ENCODE measurements around the gene MBD5.

Gene MBD5

GRCh38 chr2:148022882-148023281 is 2.0 kb downstream of the MBD5 start:
- no peak for DNase-seq (ENCODE audit: low read depth in 1 of 2, low spot score in 1 of 2)

- no peak for DNase-seq (ENCODE audit: low read depth in 1 of 2, low spot score in 1 of 2)
Observed at GRCh38 chr2:148023861-148024260, 3.0 kb downstream of the MBD5 start.

GRCh38 chr2:148026573-148026972 is 5.7 kb downstream of the MBD5 start:
- DNase-seq (ENCODE audit: low read depth in 1 of 2, low spot score in 1 of 2), result no peak

- no peak for DNase-seq (ENCODE audit: low read depth in 1 of 2, low spot score in 1 of 2)
Observed at GRCh38 chr2:148027822-148028221, 6.9 kb downstream of the MBD5 start.

- no peak for DNase-seq (ENCODE audit: low read depth in 1 of 2, low spot score in 1 of 2)
Observed at GRCh38 chr2:148028781-148029180, 7.9 kb downstream of the MBD5 start.

GRCh38 chr2:148031152-148031551 is 10.3 kb downstream of the MBD5 start:
- DNase-seq (ENCODE audit: low read depth in 1 of 2, low spot score in 1 of 2), result no peak

GRCh38 chr2:148032215-148032614 is 11.3 kb downstream of the MBD5 start:
- no peak for DNase-seq (ENCODE audit: low read depth in 1 of 2, low spot score in 1 of 2)

- DNase-seq (ENCODE audit: low read depth in 1 of 2, low spot score in 1 of 2), result no peak
Observed at GRCh38 chr2:148039783-148040182, 18.9 kb downstream of the MBD5 start.

- DNase-seq (ENCODE audit: low read depth in 1 of 2, low spot score in 1 of 2), result no peak
Observed at GRCh38 chr2:148042219-148042618, 21.3 kb downstream of the MBD5 start.

GRCh38 chr2:148044322-148044721 is 23.4 kb downstream of the MBD5 start:
- no peak for DNase-seq (ENCODE audit: low read depth in 1 of 2, low spot score in 1 of 2)

GRCh38 chr2:148046802-148047201 is 25.9 kb downstream of the MBD5 start:
- DNase-seq (ENCODE audit: low read depth in 1 of 2, low spot score in 1 of 2), result no peak

GRCh38 chr2:148048475-148049221 is 27.8 kb downstream of the MBD5 start:
- no peak for DNase-seq (ENCODE audit: low read depth in 1 of 2, low spot score in 1 of 2)

GRCh38 chr2:148049284-148049683 is 28.4 kb downstream of the MBD5 start:
- DNase-seq (ENCODE audit: low read depth in 1 of 2, low spot score in 1 of 2), result no peak

GRCh38 chr2:148052687-148053086 is 31.8 kb downstream of the MBD5 start:
- DNase-seq (ENCODE audit: low read depth in 1 of 2, low spot score in 1 of 2), result no peak

- DNase-seq (ENCODE audit: low read depth in 1 of 2, low spot score in 1 of 2), result no peak
Observed at GRCh38 chr2:148058641-148059040, 37.8 kb downstream of the MBD5 start.

- DNase-seq (ENCODE audit: low read depth in 1 of 2, low spot score in 1 of 2), result no peak
Observed at GRCh38 chr2:148063633-148064032, 42.7 kb downstream of the MBD5 start.

- DNase-seq (ENCODE audit: low read depth in 1 of 2, low spot score in 1 of 2), result no peak
Observed at GRCh38 chr2:148065936-148066335, 45.0 kb downstream of the MBD5 start.

- no peak for DNase-seq (ENCODE audit: low read depth in 1 of 2, low spot score in 1 of 2)
Observed at GRCh38 chr2:148067801-148068200, 46.9 kb downstream of the MBD5 start.

- DNase-seq (ENCODE audit: low read depth in 1 of 2, low spot score in 1 of 2), result no peak
Observed at GRCh38 chr2:148071351-148071750, 50.5 kb downstream of the MBD5 start.

- no peak for DNase-seq (ENCODE audit: low read depth in 1 of 2, low spot score in 1 of 2)
Observed at GRCh38 chr2:148096012-148096411, 75.1 kb downstream of the MBD5 start.

- DNase-seq (ENCODE audit: low read depth in 1 of 2, low spot score in 1 of 2), result no peak
Observed at GRCh38 chr2:148102641-148103040, 81.8 kb downstream of the MBD5 start.

GRCh38 chr2:148103946-148104345 is 83.1 kb downstream of the MBD5 start:
- no peak for DNase-seq (ENCODE audit: low read depth in 1 of 2, low spot score in 1 of 2)

- DNase-seq (ENCODE audit: low read depth in 1 of 2, low spot score in 1 of 2), result no peak
Observed at GRCh38 chr2:148106331-148106730, 85.4 kb downstream of the MBD5 start.
